ENCODE data around the gene DGKH.

DGKH gene

GRCh38 chr13:42272804-42273175, 224.3 kb downstream of the DGKH start:
- peak overlapping the region; percentile 83 for H3K4me3 ChIP-seq (ENCODE audit: low read length)
- no peak for TF ChIP-seq CTCF (conservative IDR thresholded peaks at IDR 0.05; ENCODE audit: low read depth, low read length)
- no peak for DNase-seq (ENCODE audit: low read depth)

GRCh38 chr13:42274386-42275097, 226.1 kb downstream of the DGKH start:
- no peak overlapping the region for H3K4me3 ChIP-seq (ENCODE audit: low read length)
- TF ChIP-seq CTCF (conservative IDR thresholded peaks at IDR 0.05; ENCODE audit: low read depth, low read length) = no peak
- DNase-seq (ENCODE audit: low read depth) = no peak

- no peak overlapping the region for H3K4me3 ChIP-seq (ENCODE audit: low read length)
Measured at GRCh38 chr13:42275098-42275471, 226.6 kb downstream of the DGKH start.

GRCh38 chr13:42275506-42275905, 227.1 kb downstream of the DGKH start:
- no peak for TF ChIP-seq CTCF (conservative IDR thresholded peaks at IDR 0.05; ENCODE audit: low read depth, low read length)
- no peak overlapping the region for H3K4me3 ChIP-seq (ENCODE audit: low read length)
- DNase-seq (ENCODE audit: low read depth) = no peak

More at GRCh38 chr13:42275098-42275471, 226.6 kb downstream of the DGKH start:
- TF ChIP-seq CTCF (conservative IDR thresholded peaks at IDR 0.05; ENCODE audit: low read depth, low read length) = no peak
- DNase-seq (ENCODE audit: low read depth) = no peak

GRCh38 chr13:42276683-42277082, 228.2 kb downstream of the DGKH start:
- no peak for TF ChIP-seq CTCF (conservative IDR thresholded peaks at IDR 0.05; ENCODE audit: low read depth, low read length)
- H3K4me3 ChIP-seq (ENCODE audit: low read length) = no peak overlapping the region
- DNase-seq (ENCODE audit: low read depth) = no peak

- no peak overlapping the region for H3K4me3 ChIP-seq (ENCODE audit: low read length)
- no peak for TF ChIP-seq CTCF (conservative IDR thresholded peaks at IDR 0.05; ENCODE audit: low read depth, low read length)
- no peak for DNase-seq (ENCODE audit: low read depth)
Measured at GRCh38 chr13:42277618-42278276, 229.3 kb downstream of the DGKH start.

GRCh38 chr13:42279080-42279479, 230.6 kb downstream of the DGKH start:
- H3K4me3 ChIP-seq (ENCODE audit: low read length) = no peak overlapping the region
- no peak for TF ChIP-seq CTCF (conservative IDR thresholded peaks at IDR 0.05; ENCODE audit: low read depth, low read length)
- DNase-seq (ENCODE audit: low read depth) = no peak
